ENCODE results near the gene TRIP4.

- TF ChIP-seq JUN (CRISPR knock-in tag; IDR thresholded peaks at IDR 0.05) (no peak), CTCF (IDR thresholded peaks at IDR 0.05) (no peak), AFF4 (CRISPR knock-in tag; IDR thresholded peaks at IDR 0.05; ENCODE audit: borderline replicate concordance) (no peak), ZNF416 (CRISPR knock-in tag; IDR thresholded peaks at IDR 0.05) (no peak), KAT7 (CRISPR knock-in tag; IDR thresholded peaks at IDR 0.05; ENCODE audit: borderline replicate concordance) (no peak), MAX (CRISPR knock-in tag; IDR thresholded peaks at IDR 0.05) (no peak), CREB1 (CRISPR knock-in tag; IDR thresholded peaks at IDR 0.05) (no peak), NR2C2 (CRISPR knock-in tag; IDR thresholded peaks at IDR 0.05) (no peak), ELF4 (CRISPR knock-in tag; IDR thresholded peaks at IDR 0.05; ENCODE audit: low read depth) (no peak), ZNF121 (CRISPR knock-in tag; IDR thresholded peaks at IDR 0.05) (no peak), ZNF317 (CRISPR knock-in tag; IDR thresholded peaks at IDR 0.05; ENCODE audit: borderline replicate concordance, low read depth) (no peak), ZSCAN18 (CRISPR knock-in tag; IDR thresholded peaks at IDR 0.05) (no peak)
Measured at GRCh38 chr15:64476550-64476949, 88.9 kb downstream of the TRIP4 start.
